Left colon (tissue), 2 donors: ENCODE results near the gene PON1. TPM values are rescaled to one million over a fixed set of nuclear protein-coding genes. Genes with fewer than 3 reads are reported as not detected.

Source experiments
- ATAC-seq: fragments of 200-7000 bp; cut with Tn5 transposase; one replicate; pipeline ENCODE4 v1.9.1; 2020; ENCODE audit warnings: mild to moderate bottlenecking, moderate library complexity
- DNase-seq, 2 donors: peaks; one replicate each; pipeline ENCODE4 v3.0.0-alpha.2; 2020
- intact Hi-C, 2 donors: fragments of 100-400 bp; cut with DNase I in 1 of 2; cut with micrococcal nuclease in 1 of 2; formaldehyde crosslinking; loops; one replicate each; pipeline versions ENCODE4 v1.11.2 to v1.14.0; 2022; cut with DNase I, micrococcal nuclease
- total RNA-seq, 2 donors: library from RNA; stranded (reverse); fragmentation: NEBNext Ultra II Directional; extraction: Animal tissue kit (Norgen Biotek cat#: 25700); gene quantifications; one replicate each; pipeline ENCODE4 v1.2.1, GENCODE V29; 2021
- donor health status: DM: no; HTN: no; CAD: no.
- donor health status: DM: yes; HTN: yes; CAD: no.

PON1 gene
- total RNA-seq, 2 donors from 2014 or later: not detected

GRCh38 chr7:95265634-95266033 lies 58.7 kb downstream of the PON1 start:
- DNase-seq (no peak), ATAC-seq (no peak)
- intact Hi-C loops: no loop called here

- ATAC-seq (no peak), DNase-seq (no peak)
- intact Hi-C loops: no loop called here
Measured at GRCh38 chr7:95264363-95264891, 59.9 kb downstream of the PON1 start.

- no peak for DNase-seq
- intact Hi-C loops: no loop called here
- no peak for ATAC-seq
Measured at GRCh38 chr7:95263785-95264362, 60.5 kb downstream of the PON1 start.

GRCh38 chr7:95262875-95263274 lies 61.5 kb downstream of the PON1 start:
- intact Hi-C loops: no loop called here
- no peak for DNase-seq
- no peak for ATAC-seq

GRCh38 chr7:95261895-95262415 lies 62.4 kb downstream of the PON1 start:
- no peak for ATAC-seq
- intact Hi-C loops: no loop called here
- no peak for DNase-seq

- ATAC-seq: no peak
- intact Hi-C loops: no loop called here
- no peak for DNase-seq
Measured at GRCh38 chr7:95255691-95256090, 68.6 kb downstream of the PON1 start.

- intact Hi-C loops: no loop called here
- ATAC-seq: no peak
- DNase-seq: no peak
Measured at GRCh38 chr7:95253986-95254385, 70.3 kb downstream of the PON1 start.

- intact Hi-C loops: no loop called here
- ATAC-seq (no peak), DNase-seq (no peak)
Measured at GRCh38 chr7:95251966-95252365, 72.4 kb downstream of the PON1 start.

- intact Hi-C loops: no loop called here
- no peak for DNase-seq
- no peak for ATAC-seq
Measured at GRCh38 chr7:95250571-95250970, 73.8 kb downstream of the PON1 start.

Other genes starting within 250 kb of the PON1 start
- gene PON3, start 71.8 kb upstream of the PON1 start, total RNA-seq: 1 to 10 TPM; 4.0 to 5.6 TPM
- 100 to 1,000 TPM; 106 to 181 TPM for gene PON2, start 110.5 kb upstream of the PON1 start, total RNA-seq
- gene ASB4, start 161.4 kb upstream of the PON1 start, total RNA-seq: under 1 TPM; 0.40 to 0.56 TPM